SK-N-SH (cell line): ENCODE data around the gene BMP8A.
"Not testable (repeated sequence)": the region's sequence is repeated elsewhere in the genome, so short reads cannot be mapped to it uniquely, and the experiment has no call there.

Experiments used
- CTCF ChIP-seq: fragments of 200-600 bp; sonication (generic); IDR thresholded peaks from 2 replicates; pipeline ENCODE4 v1.6.1; 2017; ENCODE audit warnings: antibody characterized with exemption, mild to moderate bottlenecking, moderate library complexity
- RCOR1 ChIP-seq: fragments of 150-350 bp; IDR thresholded peaks from 2 replicates; pipeline ENCODE4 v1.6.1; 2017; ENCODE audit warnings: antibody characterized with exemption, low read length
- RFX5 ChIP-seq: IDR thresholded peaks from 2 replicates; pipeline ENCODE4 v1.6.1; 2012; ENCODE audit warnings: mild to moderate bottlenecking, improper control_type of control experiment, low read length
- TEAD4 ChIP-seq: IDR thresholded peaks from 2 replicates; pipeline ENCODE4 v1.4.0; 2012; ENCODE audit warnings: mild to moderate bottlenecking, borderline replicate concordance; ENCODE audit not compliant: insufficient read depth
- USF2 ChIP-seq: fragments of 150-350 bp; IDR thresholded peaks from 2 replicates; pipeline ENCODE4 v1.6.1; 2017; ENCODE audit warnings: antibody characterized with exemption, low read length, low read depth, borderline replicate concordance
- ZBTB33 ChIP-seq: IDR thresholded peaks from 2 replicates; pipeline ENCODE4 v1.4.0; 2012; ENCODE audit warnings: low read depth, borderline replicate concordance

- TF ChIP-seq RFX5, CTCF, RCOR1, USF2, ZBTB33, TEAD4: not testable (repeated sequence)
These were observed 35.7 kb downstream of the BMP8A start for GRCh38 chr1:39527190-39527579.
